NCI-H2107 (cell line): ENCODE measurements around the gene CCN5.
"Not testable (repeated sequence)": the region's sequence is repeated elsewhere in the genome, so short reads cannot be mapped to it uniquely, and the experiment has no call there.

Source experiments
- DNase-seq: peaks from one replicate; lab custom pipeline; 2025; lab: John Stamatoyannopoulos, UW

CCN5 gene, protein sequence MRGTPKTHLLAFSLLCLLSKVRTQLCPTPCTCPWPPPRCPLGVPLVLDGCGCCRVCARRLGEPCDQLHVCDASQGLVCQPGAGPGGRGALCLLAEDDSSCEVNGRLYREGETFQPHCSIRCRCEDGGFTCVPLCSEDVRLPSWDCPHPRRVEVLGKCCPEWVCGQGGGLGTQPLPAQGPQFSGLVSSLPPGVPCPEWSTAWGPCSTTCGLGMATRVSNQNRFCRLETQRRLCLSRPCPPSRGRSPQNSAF

DNA sequence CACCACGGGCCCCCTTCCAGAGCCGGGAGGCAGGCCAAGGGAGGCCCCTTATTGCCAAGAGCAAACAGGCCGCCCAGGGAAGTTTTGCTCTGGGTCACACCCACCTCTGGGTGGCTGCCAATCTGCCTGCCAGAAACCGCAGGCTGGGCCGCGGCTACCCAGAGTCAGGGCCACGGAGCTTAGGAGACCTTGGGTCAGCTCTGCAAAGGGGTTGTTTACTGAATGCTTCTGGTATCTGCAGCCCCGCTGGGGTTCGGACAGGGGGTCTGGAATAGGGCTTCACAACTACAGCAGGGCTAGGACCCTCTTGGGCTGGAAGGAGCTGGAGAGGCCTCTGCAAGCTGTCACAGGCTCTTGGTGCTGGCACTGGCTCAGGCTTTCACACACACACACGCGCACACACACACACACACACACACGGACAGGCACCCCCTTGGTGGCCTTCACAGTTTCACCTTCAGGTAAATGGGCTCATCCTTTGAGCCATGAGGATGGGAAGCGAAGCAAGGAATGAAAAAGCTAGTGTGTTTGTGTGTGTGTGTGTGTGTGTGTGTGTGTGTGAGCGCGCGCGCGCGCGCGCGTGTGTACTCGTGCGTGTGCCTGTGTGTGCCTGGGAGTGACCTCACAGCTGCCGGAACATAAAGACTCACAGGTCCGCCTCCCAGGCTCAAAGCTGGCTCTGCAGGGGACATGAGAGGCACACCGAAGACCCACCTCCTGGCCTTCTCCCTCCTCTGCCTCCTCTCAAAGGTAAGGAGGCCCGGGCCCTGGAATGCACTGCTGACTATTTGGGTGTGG lies at the start of gene CCN5:
Gene CCN5, plus strand, starts transcription at position 669 of the 798 bp plus-strand sequence. Its CDS starts 22 bp downstream, at position 691.
- DNase-seq, result no peak

DNA sequence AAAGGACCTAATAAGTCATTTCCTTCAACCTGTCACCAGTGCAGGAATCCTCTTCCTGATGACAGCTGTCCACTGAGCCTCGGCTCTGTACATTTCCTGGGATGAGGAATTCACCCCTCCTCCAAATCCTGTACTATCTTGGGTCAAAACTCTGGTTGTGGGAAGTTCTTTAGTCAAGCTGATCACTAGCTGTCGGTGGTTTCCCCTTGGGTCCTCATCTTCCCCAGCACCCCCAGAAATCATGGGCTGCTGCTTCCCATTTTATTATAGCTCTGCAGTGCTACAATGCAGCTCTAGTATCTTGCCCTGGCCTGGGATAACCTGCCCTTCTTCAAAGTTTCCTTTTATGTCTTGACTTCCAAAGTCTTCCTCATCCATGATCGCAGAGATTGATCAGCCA lies 49.1 kb upstream of the CCN5 start:
- no peak for DNase-seq

DNA sequence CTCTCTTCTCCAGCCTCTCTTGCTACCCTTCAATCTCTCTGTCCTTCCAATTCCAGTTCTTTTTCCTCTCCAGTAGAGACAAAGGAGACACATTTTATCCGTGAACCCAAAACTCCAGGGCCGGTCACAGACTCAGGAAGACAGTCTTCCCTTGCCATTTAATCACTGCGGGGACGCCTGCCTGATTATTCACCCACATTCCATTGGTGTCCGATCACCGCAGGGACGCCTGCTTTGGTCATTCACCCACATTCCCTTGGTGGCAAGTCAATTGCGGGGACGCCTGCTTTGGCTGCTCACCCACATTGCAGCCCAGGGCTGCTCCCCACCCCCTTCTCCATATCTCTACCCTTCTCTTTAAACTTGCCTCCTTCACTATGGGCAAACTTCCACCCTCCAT lies 44.3 kb upstream of the CCN5 start:
- not testable (repeated sequence) for DNase-seq

DNA sequence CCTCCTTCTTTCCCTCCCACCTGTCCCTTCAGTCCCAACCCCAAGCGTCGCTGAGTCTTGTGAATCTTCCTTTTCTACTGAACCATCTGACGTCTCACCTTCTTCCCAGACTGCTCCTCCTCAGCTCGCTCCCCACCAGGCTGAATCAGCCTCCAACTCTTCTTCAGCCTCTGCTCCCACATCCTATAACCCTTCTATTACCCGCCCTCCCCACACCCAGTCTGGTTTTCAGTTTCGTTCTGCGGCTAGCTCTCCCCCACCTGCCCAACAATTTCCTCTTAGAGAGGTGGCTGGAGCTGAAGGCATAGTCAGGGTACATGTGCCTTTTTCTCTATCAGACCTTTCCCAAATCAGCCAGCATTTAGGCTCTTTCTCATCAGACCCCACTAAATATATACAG lies 43.6 kb upstream of the CCN5 start:
- DNase-seq, result not testable (repeated sequence)

DNA sequence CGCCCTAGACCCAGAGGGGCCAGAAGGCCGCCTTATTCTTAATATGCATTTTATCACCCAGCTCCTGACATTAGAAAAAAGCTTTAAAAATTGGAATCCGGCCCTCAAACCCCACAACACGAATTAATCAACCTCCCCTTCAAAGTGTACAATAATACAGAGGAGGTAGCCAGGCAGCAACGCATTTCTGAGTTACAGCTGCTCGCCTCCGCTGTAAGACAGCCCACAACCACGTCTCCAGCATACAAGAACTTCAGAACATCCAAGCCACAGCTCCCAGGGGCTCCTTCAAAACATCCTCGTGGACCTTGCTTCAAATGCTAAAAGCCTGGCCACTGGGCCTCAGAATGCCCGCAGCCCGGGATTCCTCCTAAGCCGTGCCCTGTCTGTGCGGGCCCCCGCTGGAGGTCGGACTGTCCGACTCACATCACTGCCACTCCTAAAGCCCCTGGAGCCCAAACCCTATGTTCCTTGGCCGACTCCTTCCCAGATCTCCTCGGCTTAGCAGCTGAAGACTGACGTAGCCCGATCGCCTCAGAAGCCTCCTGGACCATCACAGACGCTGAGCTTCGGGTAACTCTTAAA lies 42.8 kb upstream of the CCN5 start:
- DNase-seq, result not testable (repeated sequence)

DNA sequence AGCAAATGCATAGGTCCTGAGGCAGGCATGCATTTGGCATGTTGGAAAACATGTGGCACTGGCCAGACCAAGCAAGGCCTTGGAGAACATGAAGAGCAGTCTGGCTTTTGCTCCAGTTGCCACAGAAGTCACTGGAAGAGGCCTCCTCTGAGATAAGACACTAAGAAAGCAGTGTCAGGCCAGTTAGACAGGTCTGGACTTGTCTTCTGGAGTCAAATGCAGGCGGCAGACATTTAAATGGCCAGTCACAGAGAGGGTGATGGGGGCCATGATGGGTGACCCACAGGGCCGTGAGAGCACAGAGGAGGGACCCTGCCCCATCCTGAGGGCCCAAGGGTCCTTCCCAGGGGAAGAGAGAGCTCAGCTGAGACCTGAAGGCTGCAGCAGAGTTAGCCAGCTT lies 36.9 kb upstream of the CCN5 start:
- no peak for DNase-seq

DNA sequence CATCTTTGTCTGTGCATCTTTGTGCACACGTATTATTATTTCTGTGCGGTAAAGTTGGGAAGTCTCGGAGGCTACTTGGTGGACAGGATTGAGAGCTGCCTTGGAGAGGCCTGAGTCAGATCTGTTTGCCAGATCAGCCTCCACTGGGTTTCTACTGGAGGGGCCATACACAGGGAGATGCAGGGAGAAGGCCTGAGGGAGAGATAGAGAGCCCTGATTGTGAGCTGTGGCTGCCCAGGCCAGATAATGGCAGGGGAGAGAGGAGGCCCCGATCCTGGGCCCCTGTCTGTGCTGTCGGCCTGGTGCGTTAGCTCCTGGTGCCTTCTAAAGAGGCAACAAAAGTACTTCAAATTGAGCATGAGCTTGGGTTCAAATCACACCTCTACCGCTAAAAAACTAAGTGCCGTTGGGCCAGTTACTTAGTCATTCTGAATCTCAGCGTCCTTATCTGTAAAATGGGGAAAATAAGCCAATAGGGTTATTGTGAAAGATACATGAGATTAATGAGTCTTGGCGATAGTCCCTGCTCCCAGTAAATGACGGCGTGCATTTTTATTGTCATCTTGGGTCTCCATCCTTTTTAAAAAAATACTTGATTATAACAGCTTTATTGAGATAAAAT lies 36.1 kb upstream of the CCN5 start:
- DNase-seq, result no peak

DNA sequence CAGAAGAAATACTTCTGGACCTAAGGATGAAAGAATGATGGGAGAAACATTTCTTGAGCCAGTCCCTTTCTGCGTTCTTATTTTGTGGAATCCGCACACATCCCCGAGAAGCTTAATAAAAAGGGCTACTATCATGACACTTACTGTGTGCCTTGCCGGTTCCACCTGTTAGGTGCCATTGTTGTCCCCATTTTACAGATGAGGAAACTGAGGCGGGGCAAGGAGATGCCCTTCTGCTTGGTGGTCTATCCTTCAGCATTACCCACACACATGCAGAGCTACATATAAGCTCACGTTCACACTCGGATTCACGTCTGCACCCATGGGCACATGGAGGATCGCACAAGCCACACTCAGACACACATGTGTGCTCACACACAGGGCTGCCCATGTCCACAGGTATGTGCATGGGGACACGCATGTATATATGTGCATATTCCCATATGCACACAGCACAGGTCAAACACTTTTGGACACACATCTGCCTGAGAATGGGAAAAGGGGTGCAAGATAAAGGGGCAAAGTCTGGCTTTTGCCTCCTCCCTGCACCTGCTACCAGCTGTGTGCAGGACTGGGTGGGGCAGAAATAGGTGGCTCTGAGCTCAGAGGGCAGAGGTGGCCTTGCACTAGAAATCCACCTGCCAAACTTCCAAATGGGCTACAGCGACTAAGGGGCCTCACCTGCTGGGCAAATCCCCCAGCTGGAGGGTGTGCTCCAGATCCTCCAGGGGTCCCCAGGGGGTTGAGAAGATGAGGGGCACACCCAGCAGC lies 33.2 kb upstream of the CCN5 start:
- DNase-seq, result no peak

DNA sequence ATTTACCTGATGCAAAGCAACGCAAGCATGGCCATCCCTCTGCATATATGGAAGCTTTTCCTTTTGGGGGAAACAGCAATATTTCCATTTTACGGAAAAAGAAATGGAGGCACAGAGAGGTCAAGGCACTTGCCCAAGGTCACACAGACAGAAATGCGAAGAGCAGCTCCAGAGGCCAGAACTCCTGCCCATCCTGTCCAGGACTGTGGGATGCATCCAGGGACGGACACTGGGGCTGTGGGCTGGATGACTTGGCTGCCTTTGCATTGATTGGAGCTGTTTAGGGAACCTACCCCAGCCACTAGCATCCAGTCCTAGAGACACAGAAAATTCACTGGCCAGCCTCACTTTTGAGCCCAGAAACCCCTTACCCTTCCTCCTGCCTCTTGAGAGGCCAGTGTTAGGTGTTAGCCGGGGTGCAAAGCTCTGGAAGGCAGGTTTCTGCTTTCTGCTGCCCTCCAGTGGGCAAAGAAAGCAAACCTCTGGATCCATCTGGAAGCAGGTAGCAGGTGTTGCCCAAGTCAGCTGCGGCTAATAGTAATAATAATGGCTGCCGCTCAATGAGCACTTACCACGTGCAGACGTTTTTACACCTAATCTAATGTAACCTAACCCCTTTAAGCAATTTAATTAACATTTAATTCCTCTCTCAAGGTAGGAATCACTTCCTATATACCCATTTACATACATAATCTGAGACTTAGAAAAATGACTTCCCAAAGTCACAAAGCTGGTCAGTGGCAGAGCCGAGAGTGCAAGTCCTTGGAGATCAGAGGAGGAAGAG lies 31.7 kb upstream of the CCN5 start:
- peak; percentile 22 for DNase-seq

DNA sequence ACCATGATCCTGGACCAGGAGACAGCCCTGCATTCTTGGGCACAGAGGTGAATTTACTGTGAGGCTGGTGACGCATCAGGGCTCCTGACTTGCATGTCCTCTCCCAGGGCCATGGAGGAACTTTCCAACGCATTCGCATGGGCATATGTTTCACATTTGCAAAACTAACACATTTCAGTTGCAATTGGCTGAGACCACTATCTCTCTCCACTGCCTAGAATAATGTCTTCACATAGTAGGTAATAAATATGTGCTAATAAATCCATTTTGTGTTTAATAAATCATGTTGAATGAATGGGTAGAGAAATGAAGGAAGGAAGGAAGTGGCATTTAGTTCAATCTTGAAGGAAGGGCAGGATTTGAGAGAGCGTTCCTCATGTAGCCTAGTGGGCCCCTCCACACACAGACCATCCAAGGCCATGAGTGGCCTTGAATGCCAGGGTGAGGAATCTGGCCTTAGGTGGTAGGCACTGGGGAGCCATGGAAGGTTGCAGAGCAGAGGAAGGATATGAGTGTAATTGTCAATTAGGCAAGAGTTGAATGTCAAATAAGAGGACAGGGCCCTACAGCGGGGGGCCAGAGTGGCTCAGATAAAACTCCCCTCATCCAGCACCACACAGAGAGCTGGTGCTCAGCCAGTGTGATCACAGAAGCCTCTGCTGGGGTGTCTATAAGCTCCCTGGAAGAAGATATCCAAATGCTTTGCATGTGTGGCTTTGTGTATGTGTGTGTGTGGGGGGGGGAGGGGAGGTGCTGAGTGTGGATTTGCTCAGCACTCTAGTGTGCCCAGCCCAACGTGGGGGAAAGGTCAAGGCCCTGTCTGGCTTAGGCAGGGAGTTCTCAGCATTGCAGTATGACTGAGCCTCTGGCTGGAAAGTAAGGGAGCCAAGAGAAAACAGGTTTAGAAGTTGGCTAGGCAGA lies 30.9 kb upstream of the CCN5 start:
- DNase-seq, result no peak

DNA sequence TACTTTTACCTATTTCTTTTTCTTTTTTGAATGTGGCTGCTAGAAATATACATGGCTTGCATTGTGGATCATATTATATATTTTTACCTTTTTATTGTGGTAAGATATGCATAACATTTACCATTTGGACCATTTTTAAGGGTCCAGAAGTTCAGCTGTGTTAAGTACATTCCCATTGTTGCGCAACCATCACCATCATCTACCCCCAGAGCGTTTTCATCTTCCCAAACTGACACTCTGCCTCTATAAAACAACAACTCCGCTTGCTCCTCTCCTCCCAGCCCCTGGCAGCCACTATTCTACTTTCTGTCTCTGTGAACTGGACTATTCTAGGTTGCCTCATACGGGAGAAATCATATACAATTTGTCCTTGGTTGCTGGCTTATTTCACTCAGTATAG lies 28.2 kb upstream of the CCN5 start:
- DNase-seq, result no peak

DNA sequence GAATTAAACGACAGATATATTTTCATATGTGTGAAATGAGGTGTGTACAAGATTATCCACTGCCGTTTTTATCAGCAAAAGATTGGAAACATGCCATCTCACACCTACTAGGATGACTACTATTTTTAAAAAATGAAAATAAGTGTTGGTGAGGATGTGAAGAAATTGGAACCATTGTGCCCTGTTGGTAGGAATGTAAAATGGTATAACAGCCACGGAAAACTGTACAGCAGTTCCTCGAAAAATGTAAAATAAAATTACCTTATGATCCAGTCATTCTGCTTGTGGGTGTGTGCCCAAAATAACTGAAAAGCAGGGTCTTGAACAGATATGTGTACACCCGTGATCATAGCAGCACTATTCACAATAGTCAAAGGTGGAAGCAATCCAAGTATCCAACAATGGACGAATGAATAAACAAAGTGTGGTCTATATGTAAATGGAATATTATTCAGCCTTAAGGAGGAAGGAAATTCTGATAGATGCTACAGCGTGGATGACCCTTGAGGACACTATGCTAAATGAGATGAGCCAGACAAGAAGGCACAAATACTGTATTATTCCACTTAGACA lies 27.0 kb upstream of the CCN5 start:
- DNase-seq, result no peak

DNA sequence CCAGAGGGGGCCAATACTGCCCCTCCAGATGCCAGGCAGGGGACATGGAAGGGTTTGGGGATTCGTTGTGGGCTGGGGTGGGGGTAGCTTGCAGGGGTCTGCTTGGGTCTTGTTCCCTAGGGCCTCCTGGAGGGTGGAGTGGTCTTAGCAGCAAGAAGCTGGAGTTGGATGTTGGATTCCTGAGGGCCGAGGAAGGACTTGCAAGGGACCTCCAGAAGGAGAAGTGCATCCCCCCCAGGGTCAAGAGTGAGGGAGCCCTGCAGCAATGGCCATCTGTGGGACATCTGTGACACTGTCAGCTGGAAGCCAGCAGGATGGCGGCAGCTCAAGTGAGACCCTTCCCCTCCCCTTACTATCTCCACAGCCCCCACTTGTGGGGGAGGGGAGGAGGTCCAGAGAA lies 25.4 kb upstream of the CCN5 start:
- no peak for DNase-seq

DNA sequence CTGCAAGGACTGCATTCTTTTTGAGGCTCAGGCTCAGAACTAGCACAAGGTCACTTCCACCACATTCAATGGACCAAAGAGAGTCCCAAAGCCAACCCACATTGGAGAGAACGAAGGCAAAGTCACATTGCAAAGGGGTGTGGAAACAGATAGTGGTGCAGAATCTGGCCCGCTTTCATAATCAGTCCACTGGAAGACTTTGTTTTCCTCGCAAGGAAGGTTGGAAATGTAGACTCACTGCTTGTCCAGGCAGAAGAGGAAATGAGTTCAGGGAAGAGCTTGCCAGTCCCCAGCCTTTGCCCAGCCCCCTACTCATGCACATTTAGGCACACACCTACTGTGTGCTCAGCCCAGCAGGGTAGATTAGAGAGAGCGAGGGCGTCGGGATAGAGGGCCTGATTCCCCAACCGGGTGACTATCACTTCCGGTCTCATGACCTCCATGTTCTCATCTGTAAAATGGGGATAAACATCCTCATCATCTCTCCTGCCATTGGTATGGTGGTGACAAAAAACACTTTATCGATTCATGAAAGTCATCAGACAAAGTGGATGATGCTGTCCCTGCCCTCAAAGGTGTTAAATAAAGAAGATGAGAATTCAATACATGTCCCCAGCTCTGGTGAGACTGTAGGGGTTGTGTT lies 24.3 kb upstream of the CCN5 start:
- no peak for DNase-seq

DNA sequence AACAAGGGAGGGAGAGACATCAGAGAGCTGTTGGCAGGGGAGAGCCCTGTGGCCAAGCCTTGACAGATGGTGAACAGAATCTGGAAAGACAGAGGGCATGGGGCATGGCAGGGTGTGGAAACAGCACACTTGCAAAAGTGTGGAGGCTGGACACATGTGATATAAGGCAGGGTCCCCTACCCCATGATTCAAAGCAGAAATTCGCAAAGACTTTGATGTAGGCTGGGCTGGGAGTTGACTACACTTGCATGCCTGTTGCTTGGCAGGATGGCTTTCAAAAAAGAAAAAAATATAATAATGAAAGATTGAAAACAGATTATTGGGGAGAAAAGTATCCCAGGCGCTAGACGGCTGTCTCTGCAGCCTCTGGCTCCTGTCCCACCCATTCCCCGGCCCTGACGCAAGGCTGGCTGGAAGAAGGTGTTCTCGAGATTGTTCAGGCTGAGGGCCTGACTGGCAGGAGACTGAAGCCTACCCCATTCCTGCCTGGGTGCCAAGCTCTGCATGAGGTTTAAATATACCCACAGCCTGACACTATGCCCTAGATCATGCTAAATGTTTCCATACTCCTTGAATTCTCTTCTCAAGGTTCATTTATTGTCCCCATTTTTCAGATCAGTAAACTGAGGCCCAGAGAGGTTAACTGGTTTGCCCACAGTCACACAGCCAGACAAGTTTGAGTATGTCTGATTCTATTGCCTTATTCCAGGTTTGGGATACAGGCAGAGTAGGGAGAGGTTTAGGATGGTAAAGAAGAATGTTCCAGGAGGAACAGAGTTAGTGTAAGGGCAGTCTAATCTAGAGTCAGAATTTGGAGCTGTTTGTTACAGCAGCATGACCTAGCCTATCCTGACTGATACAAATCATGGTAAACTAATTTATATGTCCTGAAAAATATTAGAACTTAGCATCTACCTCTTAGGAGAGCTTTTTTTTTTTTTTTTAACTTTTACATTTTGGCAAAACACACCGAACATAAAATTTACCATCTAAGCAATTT lies 23.4 kb upstream of the CCN5 start:
- no peak for DNase-seq

DNA sequence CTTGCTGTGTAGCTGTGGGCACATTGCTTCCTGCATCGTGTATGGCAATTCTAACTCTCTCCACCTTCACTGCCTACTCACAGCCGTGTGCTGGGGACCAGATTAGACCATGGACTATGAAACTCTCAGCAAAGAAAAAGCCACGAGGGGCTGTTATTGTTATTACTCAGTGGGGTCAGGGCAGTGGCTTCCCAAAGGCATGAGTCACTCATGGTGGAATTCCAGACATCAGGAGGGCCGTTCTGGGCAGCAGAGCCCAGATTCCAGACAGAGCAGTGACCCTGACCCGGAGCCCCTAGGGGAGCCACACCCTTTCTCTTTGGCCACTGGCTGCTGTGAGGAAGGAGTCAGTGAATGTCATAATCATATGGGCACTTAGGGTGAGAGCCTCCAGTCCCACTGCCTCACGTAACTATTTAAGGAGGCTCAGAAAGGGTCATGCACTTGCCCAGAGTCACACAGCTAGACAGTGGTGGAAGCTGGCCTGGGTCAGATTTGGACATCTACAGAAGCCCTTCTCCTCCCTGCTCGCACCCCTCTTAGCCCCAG lies 22.2 kb upstream of the CCN5 start:
- DNase-seq, result no peak

DNA sequence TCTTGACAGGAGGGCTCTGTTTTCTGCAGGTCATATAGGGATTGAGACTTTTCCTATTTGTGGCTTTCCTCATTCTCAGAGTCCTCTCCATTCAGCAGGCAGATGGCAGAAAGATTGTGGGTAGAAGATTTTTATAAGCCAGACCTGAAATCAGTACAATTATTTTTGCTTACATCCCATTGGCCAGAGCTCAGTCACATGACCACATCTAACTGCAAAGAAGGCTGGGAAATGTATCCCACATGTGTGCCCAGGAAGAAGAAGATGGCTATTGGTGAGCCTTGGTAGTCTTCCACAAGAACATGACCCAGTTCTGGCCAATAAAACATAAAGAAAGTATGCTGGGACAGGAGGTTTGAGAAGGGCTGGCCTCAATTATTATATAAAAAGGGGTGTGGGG lies 21.5 kb upstream of the CCN5 start:
- no peak for DNase-seq

DNA sequence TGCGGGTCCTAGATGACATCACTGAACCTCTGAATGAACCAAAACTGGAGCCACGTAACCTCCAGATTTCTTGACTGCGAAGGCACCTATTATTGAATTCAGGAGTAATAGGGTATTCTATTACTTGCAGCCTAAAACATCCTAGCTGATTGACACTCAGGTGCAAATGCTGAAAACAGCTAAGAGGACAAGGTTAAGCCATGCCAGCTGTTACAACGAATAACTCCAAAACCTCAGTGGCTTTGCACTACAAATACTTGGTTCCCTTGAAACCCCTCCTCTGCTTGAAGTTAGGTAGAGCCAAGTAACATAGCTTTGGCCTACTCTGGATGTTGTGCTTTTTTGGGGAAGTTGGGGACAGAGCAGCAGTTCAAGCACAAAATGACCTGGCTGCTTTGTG lies 21.0 kb upstream of the CCN5 start:
- no peak for DNase-seq
